SK-N-SH treated with all-trans-retinoic acid at 6 μM for 48 hours (cell line): ENCODE results near the gene DNAJB8.

Source experiments
- ARNTL ChIP-seq: fragments of 450-650 bp; formaldehyde crosslinking; IDR thresholded peaks from 2 replicates; pipeline ENCODE4 v1.5.0; 2020; ENCODE audit warnings: low read depth, mild to moderate bottlenecking, moderate library complexity, borderline replicate concordance
- GLIS3 ChIP-seq: fragments of 250-450 bp; sonication (Bioruptor Pico); IDR thresholded peaks from 2 replicates; pipeline ENCODE4 v1.5.0; 2020; ENCODE audit warnings: mild to moderate bottlenecking, moderate library complexity
- ISL1 ChIP-seq: fragments of 250-450 bp; sonication (Bioruptor Pico); IDR thresholded peaks from 2 replicates; pipeline ENCODE4 v2.1.2; 2022; ENCODE audit warnings: mild to moderate bottlenecking, moderate library complexity
- POU6F1 ChIP-seq: fragments of 250-450 bp; sonication (Bioruptor Pico); IDR thresholded peaks from 2 replicates; pipeline ENCODE4 v1.8.0; 2021; ENCODE audit warnings: low read depth, mild to moderate bottlenecking, moderate library complexity, borderline replicate concordance
- RARB ChIP-seq: fragments of 250-450 bp; sonication (Bioruptor Pico); IDR thresholded peaks from 2 replicates; pipeline ENCODE4 v1.8.0; 2021; ENCODE audit warnings: mild to moderate bottlenecking, moderate library complexity
- TCF4 ChIP-seq: fragments of 250-450 bp; sonication (Bioruptor Pico); IDR thresholded peaks from 2 replicates; pipeline ENCODE4 v1.8.0; 2021; ENCODE audit warnings: mild to moderate bottlenecking, moderate library complexity, borderline replicate concordance
- TOX ChIP-seq: fragments of 250-450 bp; sonication (Bioruptor Pico); IDR thresholded peaks from 2 replicates; pipeline ENCODE4 v1.8.0; 2021; ENCODE audit warnings: mild to moderate bottlenecking, moderate library complexity, borderline replicate concordance
- ZFP3 ChIP-seq: fragments of 250-450 bp; sonication (Bioruptor Pico); IDR thresholded peaks from 2 replicates; pipeline ENCODE4 v1.5.0; 2020; ENCODE audit warnings: mild to moderate bottlenecking, moderate library complexity
- ZFP30 ChIP-seq: fragments of 450-650 bp; formaldehyde crosslinking; IDR thresholded peaks from 2 replicates; pipeline ENCODE4 v1.5.0; 2022; ENCODE audit warnings: mild to moderate bottlenecking, moderate library complexity
- ZNF565 ChIP-seq: fragments of 450-650 bp; formaldehyde crosslinking; conservative IDR thresholded peaks from 2 replicates; pipeline ENCODE4 v1.5.0; 2020; ENCODE audit warnings: low read depth, mild to moderate bottlenecking, moderate library complexity
- ZNF70 ChIP-seq: fragments of 450-650 bp; formaldehyde crosslinking; IDR thresholded peaks from 2 replicates; pipeline ENCODE4 v1.5.0; 2020; ENCODE audit warnings: mild to moderate bottlenecking, moderate library complexity
- ZNF8 ChIP-seq: fragments of 450-650 bp; formaldehyde crosslinking; IDR thresholded peaks from 2 replicates; pipeline ENCODE4 v1.5.0; 2020; ENCODE audit warnings: mild to moderate bottlenecking, moderate library complexity
- TF ChIP-seq, protein P1 (sequence below): fragments of 250-450 bp; sonication (Bioruptor Pico); IDR thresholded peaks from 2 replicates; pipeline ENCODE4 v1.8.0; 2020; ENCODE audit warnings: mild to moderate bottlenecking, moderate library complexity, borderline replicate concordance
- TF ChIP-seq, protein P2 (sequence below): fragments of 250-450 bp; sonication (Bioruptor Pico); IDR thresholded peaks from 2 replicates; pipeline ENCODE4 v1.5.1; 2021; ENCODE audit warnings: mild to moderate bottlenecking, moderate library complexity

DNA sequence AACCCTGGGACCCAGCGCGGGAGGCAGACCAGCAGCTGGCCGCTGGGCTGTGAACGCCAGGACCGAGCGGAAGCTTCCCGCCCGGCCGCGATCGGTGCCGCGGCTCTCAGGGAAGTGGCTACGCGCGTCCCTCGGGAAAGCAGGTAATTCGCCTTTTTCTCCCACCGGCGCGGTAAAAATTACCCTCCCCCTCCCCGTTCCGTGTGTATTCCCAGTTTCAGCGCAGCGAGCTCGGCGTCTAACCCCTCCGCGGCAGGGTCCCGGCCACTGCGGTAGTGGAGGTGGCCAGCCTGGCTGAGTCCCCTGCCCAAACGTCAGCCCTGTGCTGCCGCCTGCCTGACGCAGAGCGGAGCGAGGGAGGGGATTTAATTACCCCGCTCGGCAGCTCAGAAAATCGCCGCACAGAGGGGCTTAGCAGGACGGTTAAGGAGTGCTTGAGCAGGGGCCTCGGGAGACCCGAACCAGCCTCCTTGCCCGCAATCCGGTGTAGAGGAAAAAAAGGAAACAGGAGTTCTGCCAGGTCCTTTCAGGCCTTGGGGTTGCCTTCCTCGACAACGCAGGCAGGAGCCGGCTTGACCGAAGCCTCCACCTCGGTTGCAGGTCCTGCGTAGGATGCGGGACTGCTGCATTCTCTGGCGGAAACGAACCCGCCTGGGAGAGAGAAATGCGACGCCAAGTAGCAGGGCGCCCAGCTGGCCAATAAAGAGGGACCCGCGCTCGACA lies 23.4 kb upstream of the DNAJB8 start:
- TF ChIP-seq, protein P1, sequence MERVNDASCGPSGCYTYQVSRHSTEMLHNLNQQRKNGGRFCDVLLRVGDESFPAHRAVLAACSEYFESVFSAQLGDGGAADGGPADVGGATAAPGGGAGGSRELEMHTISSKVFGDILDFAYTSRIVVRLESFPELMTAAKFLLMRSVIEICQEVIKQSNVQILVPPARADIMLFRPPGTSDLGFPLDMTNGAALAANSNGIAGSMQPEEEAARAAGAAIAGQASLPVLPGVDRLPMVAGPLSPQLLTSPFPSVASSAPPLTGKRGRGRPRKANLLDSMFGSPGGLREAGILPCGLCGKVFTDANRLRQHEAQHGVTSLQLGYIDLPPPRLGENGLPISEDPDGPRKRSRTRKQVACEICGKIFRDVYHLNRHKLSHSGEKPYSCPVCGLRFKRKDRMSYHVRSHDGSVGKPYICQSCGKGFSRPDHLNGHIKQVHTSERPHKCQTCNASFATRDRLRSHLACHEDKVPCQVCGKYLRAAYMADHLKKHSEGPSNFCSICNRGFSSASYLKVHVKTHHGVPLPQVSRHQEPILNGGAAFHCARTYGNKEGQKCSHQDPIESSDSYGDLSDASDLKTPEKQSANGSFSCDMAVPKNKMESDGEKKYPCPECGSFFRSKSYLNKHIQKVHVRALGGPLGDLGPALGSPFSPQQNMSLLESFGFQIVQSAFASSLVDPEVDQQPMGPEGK: no peak
- TF ChIP-seq ZFP30 (no peak), RARB (CRISPR knock-in tag) (no peak), TCF4 (CRISPR knock-in tag) (no peak), ZNF8 (CRISPR knock-in tag) (no peak), GLIS3 (CRISPR knock-in tag) (no peak), ZNF70 (CRISPR knock-in tag) (no peak), ISL1 (CRISPR knock-in tag) (no peak), ZFP3 (CRISPR knock-in tag) (no peak), TOX (CRISPR knock-in tag) (no peak), POU6F1 (CRISPR knock-in tag) (no peak), ZNF565 (CRISPR knock-in tag) (no peak), ARNTL (CRISPR knock-in tag) (no peak)
- TF ChIP-seq, protein P2, sequence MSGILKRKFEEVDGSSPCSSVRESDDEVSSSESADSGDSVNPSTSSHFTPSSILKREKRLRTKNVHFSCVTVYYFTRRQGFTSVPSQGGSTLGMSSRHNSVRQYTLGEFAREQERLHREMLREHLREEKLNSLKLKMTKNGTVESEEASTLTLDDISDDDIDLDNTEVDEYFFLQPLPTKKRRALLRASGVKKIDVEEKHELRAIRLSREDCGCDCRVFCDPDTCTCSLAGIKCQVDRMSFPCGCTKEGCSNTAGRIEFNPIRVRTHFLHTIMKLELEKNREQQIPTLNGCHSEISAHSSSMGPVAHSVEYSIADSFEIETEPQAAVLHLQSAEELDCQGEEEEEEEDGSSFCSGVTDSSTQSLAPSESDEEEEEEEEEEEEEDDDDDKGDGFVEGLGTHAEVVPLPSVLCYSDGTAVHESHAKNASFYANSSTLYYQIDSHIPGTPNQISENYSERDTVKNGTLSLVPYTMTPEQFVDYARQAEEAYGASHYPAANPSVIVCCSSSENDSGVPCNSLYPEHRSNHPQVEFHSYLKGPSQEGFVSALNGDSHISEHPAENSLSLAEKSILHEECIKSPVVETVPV (CRISPR knock-in tag): no peak
